HK-2 (cell line): ENCODE measurements around the gene ATOH8.
A peak's percentile ranks its signal among the peaks of the same experiment; 100 is the strongest.

ENCODE experiments used
- DNase-seq: peaks from one replicate; pipeline ENCODE4 v3.0.0-alpha.2; 2018; ENCODE audit not compliant: unreplicated experiment

Gene ATOH8

DNA sequence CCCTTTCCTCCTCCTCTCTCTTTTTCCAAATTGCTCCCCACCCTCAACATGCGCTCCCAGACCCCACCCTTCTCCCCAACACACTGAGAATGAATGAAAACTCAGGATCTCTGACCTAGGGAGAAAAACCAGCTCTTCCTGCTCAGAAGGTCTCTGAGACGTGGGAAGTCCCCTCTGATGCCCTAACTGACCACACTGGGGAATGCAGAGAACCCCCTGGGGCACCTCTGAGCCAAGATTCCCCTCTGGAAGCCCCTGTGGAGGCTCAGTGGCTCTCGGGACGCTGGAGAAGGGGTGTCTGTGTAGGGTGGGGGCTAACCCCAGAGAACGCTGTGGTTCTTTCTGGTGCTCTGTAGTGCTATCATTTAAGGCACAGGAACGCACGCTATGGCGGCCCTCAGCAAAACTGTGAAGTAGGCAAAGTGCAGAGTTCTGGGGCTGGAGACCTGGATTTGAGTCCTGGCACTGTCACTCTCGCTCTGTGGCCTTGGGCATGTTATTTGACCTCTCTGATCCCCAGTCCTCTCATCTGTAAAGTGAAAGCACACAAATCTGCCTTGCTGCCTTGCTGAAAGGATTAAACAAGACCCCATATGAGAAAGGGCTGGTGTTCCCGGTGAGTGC lies 17.1 kb downstream of the ATOH8 start:
- DNase-seq, result no peak

DNA sequence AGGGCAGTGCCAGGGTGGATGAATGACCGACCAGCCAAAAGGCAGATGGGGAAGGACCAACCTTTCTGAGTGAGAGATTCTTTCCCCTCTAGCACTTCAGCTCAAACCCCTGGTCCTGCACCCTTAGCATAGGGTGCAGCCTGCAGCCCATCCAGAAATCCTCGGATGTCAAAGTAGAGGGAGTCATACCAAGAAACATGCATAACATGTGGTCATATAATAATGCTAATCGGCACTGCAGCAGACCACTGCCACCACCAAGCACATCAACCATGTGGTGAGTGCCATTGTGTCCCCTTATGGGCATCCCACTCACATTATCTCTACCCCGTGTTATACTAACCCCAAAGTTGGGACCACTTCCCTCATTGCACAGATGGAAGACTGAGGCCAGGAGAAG lies 17.7 kb downstream of the ATOH8 start:
- DNase-seq, result no peak

DNA sequence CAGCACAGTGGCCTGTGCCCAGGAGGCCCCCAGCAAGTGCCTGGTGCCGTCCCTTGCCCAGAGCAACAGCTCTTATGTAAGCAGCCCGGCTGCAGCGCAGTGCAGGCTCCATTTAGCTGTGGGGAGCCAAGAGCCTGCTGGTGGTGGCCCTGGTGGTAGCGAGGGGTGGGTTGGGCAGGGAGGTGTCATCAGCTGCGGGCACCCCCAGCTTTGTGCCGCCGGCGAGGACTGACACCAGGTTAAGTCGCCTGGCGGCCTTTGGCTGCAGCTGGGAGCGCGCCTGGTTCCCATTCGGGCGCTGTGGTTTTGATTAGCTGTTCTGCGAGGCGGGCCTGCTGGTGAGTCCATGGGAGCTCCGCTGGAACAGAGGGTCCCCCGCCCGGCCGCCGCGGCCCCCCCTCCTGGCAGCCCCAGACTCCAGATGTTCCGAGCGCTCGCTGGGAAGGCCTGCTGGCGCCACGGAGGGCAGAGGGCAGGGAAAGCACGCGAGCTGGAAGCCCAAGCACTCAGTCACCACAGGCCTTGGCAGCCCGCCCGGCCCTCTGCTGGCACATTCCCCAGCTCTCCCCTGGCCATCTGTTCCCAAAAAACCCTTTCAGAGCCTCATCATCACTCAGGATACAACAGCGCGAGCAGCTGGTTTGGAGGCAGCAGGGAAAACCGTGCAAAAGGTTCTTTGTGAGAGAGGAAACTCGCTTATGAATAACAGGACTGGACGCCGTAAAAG lies 18.4 kb downstream of the ATOH8 start:
- peak; percentile 96 for DNase-seq

DNA sequence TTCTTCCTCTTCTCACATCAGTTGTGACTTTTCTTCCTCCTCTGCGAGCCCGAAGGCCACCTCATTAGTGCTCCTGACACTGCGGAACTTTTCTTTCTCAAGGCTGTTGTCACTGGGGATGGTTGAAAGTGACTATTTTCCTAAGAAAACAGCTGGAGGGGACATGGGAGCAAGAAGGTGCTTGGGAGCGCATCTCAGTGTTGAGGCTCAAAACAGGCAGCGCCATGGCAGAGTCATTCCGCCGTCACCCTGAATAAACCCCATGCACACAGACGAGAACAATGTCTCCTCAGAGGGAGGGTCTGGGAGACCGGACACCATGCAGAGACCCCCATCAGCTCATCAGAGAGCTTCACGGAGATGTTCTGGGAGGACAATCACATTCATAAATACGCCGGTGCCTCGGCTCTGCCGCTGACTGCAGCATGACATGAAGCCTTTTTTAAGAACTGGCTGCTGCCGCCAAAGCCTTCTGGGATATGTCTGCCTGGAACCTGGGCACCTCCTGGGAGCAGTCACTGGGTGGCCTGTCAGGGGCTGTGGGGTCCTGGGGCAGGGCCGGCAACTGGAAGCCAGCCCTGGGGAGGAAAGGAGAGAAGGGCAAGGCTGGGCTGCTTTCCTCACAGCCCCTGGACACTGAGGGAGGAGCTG lies 19.2 kb downstream of the ATOH8 start:
- DNase-seq, result no peak

DNA sequence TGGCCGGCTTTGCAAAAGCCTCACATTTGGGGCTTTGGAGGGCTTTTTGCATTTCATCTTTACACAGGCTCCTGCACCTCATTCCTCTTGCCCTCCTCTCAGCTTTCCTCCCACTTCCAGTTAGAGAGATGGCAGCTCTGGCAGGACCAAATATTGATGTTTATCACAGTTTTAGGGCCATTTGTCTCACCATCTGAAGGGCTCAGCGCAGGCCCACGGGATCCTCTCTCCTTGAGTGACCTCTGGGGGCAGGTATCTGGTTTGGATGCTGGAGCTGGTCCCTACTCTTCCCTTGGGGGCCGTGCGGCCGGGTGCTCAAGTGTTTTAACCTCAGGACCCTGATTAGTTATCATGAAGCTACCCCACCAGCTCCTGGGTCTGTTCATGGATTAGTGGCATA lies 19.9 kb downstream of the ATOH8 start:
- no peak for DNase-seq

DNA sequence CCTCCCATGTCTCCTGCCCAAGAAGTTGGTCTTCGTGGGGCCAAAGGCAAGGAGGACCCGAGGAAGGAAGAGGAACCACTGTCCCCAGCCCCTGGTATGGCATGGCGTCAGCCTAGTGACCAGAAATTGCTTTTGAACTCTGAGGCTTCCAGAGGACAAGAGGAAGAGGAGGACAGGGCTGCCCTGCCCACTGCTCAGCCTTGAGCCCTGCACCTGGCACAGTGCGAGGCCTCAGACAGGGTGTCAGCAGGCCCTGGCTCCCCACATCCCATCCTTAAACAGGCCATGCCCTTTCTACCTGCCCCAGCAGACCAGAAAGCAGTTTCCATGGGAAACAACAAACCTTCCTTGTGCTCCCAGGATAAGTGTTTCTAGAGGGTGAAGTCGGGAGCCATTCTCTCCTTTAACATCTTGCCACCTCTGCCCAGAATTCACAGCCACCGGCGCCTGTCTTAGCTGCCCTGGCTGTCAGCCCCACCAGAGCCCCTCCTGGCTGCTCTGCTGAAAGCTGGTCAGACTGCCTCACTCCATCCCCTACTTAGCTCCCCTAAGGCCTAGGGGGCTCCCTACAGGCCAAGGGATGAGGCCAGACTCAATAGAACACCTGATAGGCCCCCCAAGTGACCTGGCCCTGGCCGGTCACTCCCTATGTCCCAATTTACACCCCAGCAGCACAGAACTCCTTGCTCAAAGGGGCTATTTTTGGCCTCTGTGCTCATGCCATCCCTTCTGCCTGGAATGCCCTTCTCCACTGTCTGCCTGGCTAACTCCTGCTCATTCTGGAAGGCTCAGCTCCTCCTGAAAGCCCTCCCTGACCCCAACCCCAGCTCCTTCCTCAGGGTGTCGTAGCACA lies 20.6 kb downstream of the ATOH8 start:
- no peak for DNase-seq

DNA sequence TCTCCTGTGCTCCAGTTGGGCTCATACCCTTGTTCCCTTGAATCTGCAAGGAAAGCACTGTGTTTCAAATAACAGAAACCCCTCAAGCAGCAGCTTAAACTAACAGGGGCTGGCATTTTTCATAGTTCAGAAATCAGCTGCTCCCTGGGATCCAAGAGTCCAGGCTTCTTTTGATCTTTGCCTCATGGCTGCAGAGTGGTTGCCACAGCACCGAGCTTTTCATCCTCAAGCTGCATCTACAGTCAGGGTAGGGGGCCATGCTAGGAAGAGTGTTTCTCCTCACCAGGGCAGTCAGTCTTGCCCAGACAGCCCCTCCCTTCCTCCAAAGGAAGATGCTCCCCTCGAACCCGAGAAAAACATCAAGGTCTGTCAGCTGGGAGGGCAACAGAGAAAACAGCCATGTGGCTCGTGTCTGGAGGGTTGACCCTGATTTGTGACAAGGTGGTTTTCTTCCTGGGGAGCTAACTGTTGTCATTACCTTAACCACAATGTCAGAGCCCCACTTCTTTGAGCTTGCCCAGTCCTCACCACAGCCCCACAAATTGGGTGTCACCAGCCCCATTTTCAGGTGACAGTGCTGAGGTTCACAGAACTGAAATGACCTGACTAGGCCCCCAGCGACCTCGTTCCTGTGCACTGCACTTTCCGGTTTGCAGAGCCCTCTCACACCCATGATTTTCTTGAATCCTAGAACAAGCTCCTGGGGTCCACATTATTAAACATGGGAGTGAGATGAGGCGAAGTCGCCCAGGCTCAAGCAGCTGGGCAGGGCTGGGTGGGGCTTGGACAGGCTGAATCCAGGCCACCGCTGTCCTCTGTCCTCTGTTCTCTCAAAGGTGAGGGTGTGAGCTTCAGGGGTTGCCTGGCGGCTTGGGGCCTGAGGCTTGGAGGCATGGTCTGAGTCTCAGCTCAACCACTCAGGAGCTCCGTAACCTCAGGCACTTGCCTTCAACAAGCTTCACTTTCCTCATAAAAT lies 21.9 kb downstream of the ATOH8 start:
- no peak for DNase-seq

DNA sequence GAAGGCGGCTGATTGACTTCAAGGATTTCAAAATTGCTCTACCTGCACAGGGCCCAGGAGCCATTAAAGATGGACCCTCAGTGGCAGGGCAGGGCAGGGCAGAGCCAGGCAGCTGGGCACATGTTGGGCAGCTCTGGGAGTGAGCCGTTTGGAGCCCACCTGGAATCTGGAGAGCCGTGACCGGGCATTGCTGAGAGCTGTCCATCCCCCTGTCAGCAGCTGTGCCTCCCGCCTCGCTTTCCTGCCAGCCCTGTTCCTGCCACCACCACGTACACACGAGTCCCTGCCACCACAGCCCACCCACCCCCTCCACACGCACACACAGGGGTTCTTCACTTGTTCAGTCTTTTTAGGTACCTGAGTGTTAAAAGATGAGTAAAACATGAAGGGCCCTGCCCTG lies 22.9 kb downstream of the ATOH8 start:
- no peak for DNase-seq

DNA sequence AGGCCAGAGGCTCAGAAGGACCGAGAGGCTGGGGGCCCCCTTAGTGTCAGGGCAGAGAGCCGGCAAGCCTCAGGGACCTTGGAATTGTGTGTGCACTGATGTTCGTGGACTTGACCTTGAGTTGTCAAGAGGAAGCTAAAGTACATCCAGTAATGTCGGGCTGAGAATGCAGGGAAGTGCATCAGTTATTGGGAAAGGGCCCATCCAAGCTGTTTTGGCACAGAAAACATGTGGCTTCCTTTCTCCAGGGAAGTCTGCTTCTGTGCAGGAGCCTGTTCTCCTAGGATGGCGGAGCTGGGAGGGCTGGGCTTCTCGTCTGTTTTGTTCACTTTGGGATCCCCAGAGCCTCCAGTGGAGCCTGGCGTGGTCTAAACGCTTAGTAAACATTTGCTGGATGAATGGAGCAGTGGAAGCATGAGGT lies 23.7 kb downstream of the ATOH8 start:
- no peak for DNase-seq

DNA sequence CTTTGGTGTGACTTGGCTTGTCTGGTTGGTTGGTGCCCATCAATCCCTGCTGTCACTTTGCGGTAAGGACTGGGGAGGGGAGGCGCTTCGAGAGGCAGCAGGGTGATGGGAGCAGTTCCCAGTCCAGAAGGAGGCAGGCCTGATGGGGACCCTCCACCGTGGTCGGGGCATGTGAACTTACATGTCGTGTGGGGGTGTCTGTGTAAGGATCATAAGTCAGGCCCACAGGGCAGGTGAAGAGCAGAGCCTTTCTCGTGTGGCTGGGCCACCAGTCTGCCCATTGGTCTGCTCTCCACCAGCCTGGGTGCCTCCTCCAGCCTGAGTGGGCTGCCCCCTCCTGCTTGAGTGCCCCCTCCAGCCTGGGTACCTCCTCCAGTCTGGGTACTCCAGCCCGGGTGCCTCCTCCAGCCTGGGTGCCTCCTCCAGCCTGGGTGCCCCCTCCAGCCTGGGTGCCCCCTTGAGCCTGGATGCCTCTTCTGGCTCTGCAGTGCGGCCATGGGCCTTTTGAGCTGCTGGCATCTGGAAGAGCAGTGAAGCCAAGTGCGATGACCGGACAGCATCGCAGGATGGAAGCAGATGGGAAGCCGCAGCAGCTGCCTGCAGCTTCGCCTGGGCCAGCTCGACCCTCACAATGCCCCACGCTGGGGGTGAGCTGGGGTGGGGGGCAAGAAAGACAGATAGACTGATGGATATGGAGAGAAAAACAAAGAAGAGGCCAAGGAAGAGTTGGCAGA lies 25.0 kb downstream of the ATOH8 start:
- no peak for DNase-seq

DNA sequence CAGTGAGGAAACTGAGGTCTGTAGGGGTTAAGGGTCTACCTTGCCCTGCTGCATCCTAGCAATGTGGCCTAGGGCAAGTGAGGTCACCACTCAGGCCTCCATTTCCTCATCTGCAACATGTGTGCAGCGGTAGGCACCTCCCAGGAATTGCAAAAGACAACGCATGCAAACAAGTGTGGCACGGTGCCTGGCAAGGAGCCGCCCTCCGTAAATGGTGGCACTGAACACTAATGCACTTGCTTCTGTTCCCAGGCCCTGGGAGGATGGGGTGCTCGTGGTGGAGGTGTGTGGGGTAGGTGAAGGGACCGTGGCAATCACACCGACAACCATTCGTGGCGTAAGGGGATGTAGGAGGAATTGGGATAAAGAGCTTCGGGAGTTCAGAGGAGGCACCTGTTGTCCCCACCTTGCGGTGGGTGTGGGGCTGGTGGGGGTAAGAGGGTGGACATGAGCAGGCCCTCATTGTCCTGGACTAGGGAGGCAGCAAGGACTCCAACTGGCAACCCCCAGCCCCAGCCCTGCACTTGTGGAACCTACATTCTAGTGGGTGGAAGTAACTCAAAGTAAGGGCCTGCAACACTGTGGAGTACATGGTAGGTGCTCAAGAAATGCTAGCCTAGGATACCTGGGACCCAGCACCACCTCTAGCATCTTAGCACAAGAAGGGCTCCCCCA lies 26.0 kb downstream of the ATOH8 start:
- no peak for DNase-seq

DNA sequence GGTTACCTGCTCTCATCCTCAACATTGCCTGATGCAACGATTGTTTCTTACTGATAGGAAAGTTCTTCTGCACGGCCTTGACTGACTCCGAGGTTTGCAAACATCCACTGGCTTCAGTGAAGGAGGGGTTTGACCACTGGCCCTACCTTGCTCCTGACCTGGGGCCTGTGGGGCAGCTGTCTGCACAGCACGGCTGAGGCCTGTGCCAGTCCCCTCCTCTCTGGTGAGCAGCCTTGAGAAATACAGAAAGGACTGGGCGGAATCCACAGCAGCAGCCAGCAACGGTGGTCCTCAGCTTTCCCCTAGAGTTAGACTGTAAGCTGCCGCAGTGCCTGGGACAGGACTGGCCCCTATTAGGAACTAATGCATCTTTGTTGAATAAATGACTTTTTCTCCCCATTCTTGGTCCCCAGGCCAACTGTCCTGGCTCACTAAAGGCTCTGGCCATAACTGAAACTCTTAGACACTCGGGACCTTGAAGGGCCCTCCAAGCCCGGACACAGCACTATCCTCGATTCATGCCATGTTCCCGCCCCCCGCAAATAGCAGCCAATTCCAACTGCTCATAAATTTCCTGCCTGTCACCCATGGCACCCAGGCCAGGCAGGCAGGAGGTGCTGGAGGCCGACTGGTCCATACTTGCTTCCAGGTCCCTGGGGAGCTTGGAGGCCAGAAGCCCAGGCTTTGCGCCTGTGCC lies 26.7 kb downstream of the ATOH8 start:
- DNase-seq, result no peak

DNA sequence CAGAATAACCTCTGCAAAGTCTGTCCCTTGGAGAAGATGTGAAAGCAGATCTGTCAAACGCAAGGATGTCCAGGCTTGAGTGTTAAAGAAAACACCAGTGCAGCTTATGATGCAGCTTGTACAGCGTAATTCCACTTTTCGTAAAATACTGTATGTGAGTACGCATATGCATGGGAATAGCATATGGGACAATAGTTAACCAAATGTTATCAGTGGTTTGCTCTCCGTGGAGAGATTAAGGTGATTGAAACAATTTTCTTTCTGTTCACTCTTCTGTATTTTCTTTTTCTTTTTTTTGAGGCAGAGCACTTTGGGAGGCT lies 27.2 kb downstream of the ATOH8 start:
- DNase-seq, result no peak

DNA sequence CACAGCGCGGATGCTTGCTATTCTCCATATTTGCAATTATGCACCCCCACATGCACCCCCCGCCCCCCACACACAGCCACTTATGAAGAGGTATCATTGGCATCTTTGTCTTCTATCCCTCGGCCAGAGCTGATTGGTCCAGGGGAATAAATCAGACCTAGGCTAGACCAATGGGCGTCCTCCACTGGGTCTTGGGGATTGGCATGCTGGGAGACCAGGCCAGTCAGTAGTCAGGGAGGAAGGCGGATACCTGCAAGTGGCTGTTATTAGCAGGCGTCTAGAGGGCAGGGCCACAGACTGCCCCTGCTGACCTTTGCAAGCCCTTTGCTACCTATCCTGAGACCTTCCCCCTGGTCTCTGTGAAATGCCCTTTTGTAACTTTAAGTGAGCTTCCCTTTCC lies 30.0 kb downstream of the ATOH8 start:
- no peak for DNase-seq

DNA sequence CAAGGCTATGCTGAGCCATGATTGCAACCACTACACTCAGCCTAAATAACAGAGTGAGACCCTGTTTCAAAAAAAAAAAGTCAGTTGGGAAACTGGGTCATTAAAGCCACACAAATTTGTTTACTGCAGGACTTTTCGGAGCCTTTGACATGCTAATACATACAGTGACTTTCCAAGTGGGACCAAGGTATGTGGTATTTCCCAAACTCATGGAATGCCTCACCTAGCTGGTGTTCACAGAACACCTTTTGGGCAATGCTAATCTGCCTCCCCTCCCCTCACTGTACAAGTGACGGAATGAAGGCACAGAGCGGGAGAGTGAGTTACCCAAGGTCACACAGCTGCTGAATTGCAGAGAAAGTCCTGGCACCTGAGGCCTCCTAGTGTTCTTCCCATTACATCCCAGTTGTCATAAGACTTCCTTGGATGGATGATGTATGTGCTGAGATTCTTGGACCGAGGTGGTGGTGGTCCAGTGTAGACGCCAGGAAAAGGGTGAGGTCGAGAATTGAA lies 30.7 kb downstream of the ATOH8 start:
- DNase-seq, result no peak

DNA sequence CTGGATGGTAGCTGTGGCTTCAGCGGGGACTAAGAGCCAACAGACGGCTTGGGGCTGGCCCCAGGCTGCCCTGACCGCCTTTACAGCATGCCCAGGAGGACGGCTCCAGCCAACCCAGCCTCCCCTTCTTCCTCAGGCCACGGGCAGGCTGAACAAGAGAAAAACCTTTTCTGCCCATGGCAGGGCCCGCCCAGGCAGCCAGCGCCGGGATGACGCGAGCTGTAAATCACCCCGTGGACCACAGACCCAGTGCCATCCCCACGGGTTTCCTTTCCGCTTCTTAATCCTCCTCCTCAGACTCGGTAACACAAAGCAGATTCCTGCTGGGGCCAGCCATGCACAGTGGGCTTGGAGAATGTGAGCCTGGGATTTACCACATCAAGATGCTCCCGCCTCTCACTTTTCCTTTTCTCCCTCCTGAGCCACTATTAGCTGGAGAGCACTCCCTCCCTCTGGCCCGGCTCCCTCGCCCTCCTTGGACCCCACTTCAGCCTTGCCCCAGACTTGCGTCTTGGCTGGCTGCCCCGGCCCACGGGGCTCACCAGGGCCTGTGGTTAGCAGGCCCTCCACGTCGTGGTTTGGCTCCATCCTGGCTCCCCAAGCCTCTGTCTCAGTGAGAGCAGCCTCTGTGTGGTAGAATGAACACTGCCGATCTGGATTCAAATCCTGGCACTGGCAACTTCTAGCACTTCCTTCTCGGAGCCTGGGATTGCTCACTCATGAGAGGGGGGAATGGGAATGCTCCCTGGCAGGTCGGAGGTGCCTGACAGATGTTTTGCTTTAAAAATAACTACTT lies 31.4 kb downstream of the ATOH8 start:
- peak; percentile 57 for DNase-seq

DNA sequence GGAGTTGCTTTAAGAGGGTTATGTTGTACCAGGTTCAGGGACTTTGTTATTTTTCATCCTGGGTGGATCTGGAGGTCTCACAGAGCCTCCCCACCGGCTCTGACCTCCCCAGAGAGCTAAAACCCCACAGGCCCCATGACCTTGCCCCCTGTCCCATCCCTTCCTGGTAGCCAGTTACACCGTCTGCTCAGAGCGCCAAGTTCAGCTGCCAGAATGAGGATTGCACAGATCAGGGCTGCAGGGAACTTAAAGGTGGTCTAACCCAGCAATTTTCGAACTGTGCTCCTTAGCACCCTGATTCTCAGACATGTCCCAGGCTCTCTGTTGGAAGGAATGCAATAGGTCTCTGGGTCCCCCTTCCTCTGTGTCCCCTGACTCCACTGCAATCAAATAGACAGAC lies 32.1 kb downstream of the ATOH8 start:
- DNase-seq, result no peak

DNA sequence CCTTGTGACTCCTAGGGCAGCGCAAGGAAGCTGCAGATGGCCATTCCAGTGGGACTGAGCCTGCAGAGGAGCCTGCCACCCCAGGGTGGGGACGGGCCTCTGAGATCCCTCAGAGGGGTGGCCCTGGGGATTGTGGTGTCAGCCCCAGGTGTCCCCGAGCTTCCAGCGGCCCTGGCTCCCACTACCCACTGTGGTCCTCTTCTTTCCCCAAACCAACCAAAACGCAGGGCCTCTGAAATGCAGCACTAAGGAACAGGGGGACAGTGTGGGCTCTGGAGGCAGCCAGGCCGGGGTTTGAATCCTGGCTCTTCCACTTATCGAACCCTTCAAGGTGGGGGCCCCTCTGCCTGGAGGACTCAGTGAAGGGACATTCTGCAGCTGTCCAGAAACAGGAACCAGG lies 32.7 kb downstream of the ATOH8 start:
- no peak for DNase-seq
